ENCODE results near the gene EXOSC3.

DNA sequence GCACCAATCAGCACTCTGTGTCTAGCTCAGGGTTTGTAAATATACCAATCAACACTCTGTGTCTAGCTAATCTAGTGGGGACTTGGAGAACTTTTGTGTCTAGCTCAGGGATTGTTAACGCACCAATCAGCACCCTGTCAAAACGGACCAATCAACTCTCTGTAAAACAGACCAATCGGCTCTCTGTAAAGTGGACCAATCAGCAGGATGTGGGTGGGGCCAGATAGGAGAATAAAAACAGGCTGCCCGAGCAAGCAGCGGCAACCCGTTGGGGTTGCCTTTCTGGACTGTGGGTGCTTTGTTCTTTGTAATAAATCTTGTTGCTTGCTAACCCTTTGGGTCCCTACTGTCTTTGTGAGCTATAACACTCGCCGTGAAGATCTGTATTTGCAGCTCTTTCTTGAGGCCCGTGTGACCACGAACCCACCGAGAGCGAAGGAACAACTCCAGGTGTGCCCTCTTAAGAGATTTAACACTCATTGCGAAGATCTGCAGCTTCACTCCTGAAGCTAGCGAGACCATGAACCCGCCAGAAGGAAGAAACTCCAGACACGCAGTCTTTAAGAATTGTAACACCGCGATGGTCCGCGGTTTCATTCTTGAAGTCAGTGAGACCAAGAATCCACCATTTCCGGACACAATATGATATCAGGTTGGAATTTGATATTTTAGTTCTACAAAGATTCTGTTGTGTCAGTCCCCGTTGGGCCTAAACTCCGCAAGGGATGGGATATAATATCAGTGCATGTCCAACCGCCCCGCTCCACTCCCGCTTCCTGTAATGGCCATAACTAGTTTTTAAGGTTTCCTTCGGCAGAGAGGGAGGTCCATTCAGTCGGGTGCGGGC is 32.0 kb downstream of the EXOSC3 start:
- TF ChIP-seq, protein P1, sequence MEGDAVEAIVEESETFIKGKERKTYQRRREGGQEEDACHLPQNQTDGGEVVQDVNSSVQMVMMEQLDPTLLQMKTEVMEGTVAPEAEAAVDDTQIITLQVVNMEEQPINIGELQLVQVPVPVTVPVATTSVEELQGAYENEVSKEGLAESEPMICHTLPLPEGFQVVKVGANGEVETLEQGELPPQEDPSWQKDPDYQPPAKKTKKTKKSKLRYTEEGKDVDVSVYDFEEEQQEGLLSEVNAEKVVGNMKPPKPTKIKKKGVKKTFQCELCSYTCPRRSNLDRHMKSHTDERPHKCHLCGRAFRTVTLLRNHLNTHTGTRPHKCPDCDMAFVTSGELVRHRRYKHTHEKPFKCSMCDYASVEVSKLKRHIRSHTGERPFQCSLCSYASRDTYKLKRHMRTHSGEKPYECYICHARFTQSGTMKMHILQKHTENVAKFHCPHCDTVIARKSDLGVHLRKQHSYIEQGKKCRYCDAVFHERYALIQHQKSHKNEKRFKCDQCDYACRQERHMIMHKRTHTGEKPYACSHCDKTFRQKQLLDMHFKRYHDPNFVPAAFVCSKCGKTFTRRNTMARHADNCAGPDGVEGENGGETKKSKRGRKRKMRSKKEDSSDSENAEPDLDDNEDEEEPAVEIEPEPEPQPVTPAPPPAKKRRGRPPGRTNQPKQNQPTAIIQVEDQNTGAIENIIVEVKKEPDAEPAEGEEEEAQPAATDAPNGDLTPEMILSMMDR (optimal IDR thresholded peaks at IDR 0.05 in 1 of 3, IDR thresholded peaks at IDR 0.05 in 1 of 3, conservative IDR thresholded peaks at IDR 0.05 in 1 of 3; ENCODE audit: extremely low read depth in 1 of 3, insufficient read depth in 2 of 3, low read length in 3 of 3) = no peak
- TF ChIP-seq EZH2 (IDR thresholded peaks at IDR 0.05; ENCODE audit: low read length) = no peak

All from keratinocyte (primary cell).